Stimulated activated memory B cell treated with anti-CD40 and anti-IgM and Interleukin-4, amounts not matched to agents 10 μg/mL and 1 μg/mL and 100 μg/mL, for 72 hours (primary cell): ENCODE results near the gene SGCD.

Source experiments
- ATAC-seq: fragments of 150-1000 bp; cut with Tn5 transposase; 2 replicates; pipeline ENCODE4 v1.10.0; 2021
- H3K27ac Mint-ChIP-seq: one replicate; pipeline ENCODE4 v1.8.0; 2022; ENCODE audit warnings: mild to moderate bottlenecking, mixed read lengths
- H3K27me3 Mint-ChIP-seq: one replicate; pipeline ENCODE4 v1.8.0; 2022; ENCODE audit warnings: mixed read lengths
- H3K36me3 Mint-ChIP-seq: one replicate; pipeline ENCODE4 v1.8.0; 2022; ENCODE audit warnings: mixed read lengths
- H3K4me1 Mint-ChIP-seq: one replicate; pipeline ENCODE4 v1.8.0; 2022; ENCODE audit warnings: mixed read lengths
- H3K4me3 Mint-ChIP-seq: one replicate; pipeline ENCODE4 v1.8.0; 2022; ENCODE audit warnings: mild to moderate bottlenecking, moderate library complexity, mixed read lengths
- H3K9me3 Mint-ChIP-seq: one replicate; pipeline ENCODE4 v1.8.0; 2022; ENCODE audit warnings: mixed read lengths

The SGCD gene

DNA sequence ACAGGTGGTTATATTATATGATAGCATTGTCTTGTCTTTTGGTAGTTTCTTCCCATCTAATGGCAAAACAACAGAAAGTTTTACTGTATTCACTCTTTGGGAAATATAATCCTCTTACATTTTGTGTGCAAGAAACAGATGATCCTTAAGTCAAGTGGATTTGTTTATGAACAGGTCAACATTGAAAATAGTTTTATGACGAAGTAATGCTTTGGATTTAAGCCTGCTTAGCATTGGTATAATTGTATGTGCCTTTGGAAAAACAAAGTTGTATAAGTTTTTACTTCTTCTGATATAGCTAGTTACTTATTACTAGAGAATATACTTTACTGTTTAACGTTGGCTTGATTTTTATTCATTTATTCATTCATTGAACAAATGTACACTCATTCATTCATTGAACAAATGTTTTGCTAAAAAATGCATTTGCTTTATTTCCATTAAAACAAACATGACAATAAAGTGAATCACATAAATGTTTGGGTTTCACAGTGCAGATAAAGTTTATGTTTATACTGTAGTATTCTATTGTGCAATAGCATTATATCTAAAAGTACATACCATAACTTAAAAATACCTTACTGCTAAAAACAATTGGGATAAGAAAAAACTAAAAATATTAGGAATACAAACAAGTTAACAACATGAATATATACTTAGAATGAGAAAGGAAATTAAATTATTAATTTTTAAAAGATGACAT lies 12.3 kb downstream of the SGCD start:
- no peak overlapping the region for H3K27ac Mint-ChIP-seq
- peaks cover 4% of the 10 kb centered on the region for H3K27me3 Mint-ChIP-seq
- ATAC-seq = no peak
- no peaks in the 10 kb centered on the region for H3K36me3 Mint-ChIP-seq
- H3K4me1 Mint-ChIP-seq = no peaks in the 10 kb centered on the region
- no peaks in the 10 kb centered on the region for H3K9me3 Mint-ChIP-seq
- H3K4me3 Mint-ChIP-seq = no peak overlapping the region

DNA sequence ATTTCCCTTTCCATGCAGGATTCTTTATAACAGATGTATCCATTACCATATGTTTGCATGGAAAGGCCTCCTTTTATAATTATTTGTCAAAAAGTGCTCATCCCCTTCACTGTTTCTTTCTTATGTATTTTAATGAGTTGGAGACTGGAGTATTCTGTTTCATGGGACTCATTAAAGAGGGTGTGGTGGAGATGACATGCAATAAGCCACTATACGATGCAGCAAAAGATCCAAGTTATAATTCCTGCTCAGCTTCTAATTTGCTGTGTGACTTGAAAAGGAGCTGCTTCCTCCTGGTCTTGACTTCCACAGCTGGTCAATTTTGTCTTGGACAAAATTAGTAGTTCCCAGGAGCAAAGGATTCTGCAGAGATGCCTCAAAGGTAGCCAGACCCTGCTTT lies 13.9 kb downstream of the SGCD start:
- Mint-ChIP-seq H3K4me1 (no peaks in the 10 kb centered on the region), H3K27ac (no peak overlapping the region), H3K9me3 (no peaks in the 10 kb centered on the region), H3K36me3 (no peaks in the 10 kb centered on the region), H3K27me3 (peaks cover 14% of the 10 kb centered on the region), H3K4me3 (no peak overlapping the region)
- ATAC-seq = no peak

DNA sequence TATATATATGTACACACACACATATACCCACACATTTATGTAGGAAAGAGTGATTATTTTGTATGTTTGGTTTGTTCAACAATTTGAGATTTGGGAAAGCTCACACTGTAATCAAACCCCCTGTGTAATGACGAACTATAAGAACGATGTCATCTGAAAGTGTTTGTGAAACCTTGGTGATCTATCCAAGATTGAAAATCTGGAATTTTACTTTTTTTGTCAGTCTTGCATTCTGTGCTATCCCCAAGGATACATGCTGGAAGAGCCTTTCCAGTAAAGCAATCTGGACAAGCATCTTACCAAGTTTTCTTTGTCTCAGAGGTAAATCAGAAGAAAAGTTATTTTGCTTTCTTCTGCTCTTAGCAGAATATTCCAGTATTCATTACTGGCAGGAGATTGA lies 23.3 kb downstream of the SGCD start:
- Mint-ChIP-seq H3K4me3 (no peak overlapping the region), H3K36me3 (no peaks in the 10 kb centered on the region), H3K9me3 (no peaks in the 10 kb centered on the region), H3K4me1 (peaks cover 7% of the 10 kb centered on the region), H3K27me3 (peaks cover 10% of the 10 kb centered on the region), H3K27ac (no peak overlapping the region)
- ATAC-seq = no peak

DNA sequence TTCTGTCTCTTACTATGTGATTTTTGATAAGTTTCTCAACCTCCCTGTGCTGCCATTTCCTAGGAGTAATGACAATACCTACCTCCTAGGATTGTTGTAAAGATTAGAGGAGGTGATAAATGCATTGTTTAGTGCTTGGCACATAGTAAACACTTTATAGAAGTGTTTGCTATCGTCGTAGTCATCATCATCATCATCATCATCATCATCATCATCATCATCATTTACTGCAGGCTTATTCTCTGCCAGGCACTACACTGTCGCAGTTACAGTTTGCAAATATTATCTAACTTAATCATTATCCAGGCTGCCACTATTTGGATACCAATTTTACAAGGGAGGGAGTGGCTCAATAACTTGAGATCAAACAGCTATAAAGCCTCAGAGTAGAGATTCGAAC lies 24.5 kb downstream of the SGCD start:
- Mint-ChIP-seq H3K4me3 (no peak overlapping the region), H3K4me1 (peaks cover 7% of the 10 kb centered on the region), H3K36me3 (no peaks in the 10 kb centered on the region), H3K9me3 (no peaks in the 10 kb centered on the region), H3K27me3 (peaks cover 10% of the 10 kb centered on the region), H3K27ac (no peak overlapping the region)
- no peak for ATAC-seq

DNA sequence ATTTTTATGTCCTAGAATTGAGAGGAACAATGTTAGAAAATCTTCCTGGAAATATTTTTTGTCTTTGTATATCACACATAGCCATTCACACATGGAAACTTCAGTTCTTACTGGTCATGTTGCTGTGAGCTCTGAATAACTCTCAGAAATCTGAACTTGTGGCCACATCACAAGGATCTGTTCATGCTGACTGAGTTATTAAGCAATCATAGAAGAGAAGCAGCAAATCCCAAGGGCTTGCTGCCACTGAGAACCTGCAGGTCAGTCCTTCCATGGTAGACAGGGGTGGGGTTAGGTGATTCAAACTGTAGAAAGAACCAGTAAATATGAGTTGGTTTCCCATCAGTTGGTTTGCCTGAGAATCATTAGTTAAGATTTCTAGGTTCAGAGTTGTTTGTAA lies 27.6 kb downstream of the SGCD start:
- no peaks in the 10 kb centered on the region for H3K36me3 Mint-ChIP-seq
- no peaks in the 10 kb centered on the region for H3K27me3 Mint-ChIP-seq
- no peaks in the 10 kb centered on the region for H3K4me1 Mint-ChIP-seq
- H3K4me3 Mint-ChIP-seq = no peak overlapping the region
- no peak for ATAC-seq
- no peaks in the 10 kb centered on the region for H3K9me3 Mint-ChIP-seq
- no peak overlapping the region for H3K27ac Mint-ChIP-seq

DNA sequence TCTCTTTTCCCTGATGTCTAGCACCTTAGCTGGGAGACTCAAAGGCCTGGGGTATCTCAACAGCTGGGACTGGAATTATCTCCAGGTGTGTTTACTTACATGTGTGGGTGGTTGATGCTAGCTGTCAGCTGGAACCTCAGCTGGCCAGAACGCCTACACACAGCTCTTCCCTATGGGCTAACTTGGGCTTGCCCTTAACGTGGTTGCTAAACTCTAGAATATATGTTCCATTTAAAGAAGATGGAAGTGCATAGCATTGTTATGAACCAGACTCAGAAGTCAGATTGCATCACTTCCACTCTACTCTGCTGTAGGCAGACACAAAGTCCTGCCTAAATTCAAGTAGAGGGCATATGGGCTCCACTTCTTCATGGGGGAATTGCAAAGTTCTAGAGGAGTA lies 29.3 kb downstream of the SGCD start:
- H3K4me1 Mint-ChIP-seq = no peaks in the 10 kb centered on the region
- H3K27ac Mint-ChIP-seq = no peak overlapping the region
- H3K27me3 Mint-ChIP-seq = no peaks in the 10 kb centered on the region
- H3K36me3 Mint-ChIP-seq = no peaks in the 10 kb centered on the region
- no peaks in the 10 kb centered on the region for H3K9me3 Mint-ChIP-seq
- ATAC-seq = no peak
- H3K4me3 Mint-ChIP-seq = no peak overlapping the region

DNA sequence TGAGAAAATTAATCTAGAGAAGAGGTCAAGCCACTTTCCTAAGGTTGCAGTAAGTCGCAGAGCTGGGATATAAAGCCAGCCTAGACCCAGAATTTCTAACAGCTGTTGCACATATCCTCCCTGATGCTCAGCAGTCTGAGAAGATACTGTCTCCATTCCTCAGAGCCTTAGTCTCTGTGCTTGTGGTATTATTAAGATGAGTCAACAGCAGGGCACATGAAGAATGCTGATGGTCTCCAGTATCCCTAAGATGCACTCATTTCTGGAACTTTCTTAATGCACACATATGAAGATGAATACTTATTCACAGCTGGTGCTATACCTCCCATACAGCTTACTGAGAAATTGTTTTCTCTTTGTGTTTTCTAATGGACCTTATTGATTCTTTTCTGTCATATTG lies 32.5 kb downstream of the SGCD start:
- Mint-ChIP-seq H3K9me3 (no peaks in the 10 kb centered on the region), H3K4me3 (no peak overlapping the region), H3K27me3 (no peaks in the 10 kb centered on the region), H3K36me3 (no peaks in the 10 kb centered on the region), H3K4me1 (no peaks in the 10 kb centered on the region), H3K27ac (no peak overlapping the region)
- no peak for ATAC-seq

DNA sequence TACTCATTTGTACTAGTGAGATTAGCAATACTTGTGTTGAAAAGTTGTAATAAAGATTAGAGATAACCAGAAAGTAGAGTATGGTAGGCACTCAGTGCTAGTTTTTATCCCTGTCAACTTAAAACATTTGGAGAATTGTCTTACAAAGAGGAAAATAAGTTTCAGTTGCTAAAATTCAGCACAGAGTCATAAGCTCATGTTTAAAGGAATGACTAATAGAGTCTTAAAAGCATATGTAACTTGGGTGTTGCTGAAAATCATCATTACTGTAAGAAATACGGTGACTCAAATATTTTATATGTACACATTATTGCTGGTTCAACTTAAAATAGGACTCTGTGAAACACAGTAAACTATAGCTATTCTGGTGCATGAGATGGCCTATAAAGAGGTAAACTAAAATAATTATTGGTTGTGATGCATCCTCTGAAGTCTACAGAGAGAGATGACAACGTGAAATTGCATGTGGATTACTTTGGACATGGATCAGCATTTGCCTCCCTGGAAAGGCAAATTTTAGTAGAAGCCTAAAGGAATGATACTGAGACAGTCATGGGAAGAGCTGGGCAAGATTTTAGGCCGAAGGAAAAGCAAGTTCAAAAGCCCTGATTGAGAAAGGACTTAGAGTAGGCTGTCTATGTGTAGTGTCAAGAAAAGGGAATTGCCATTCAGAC lies 34.6 kb downstream of the SGCD start:
- Mint-ChIP-seq H3K36me3 (no peaks in the 10 kb centered on the region), H3K4me1 (no peaks in the 10 kb centered on the region), H3K9me3 (no peaks in the 10 kb centered on the region), H3K27ac (no peak overlapping the region), H3K27me3 (no peaks in the 10 kb centered on the region), H3K4me3 (no peak overlapping the region)
- no peak for ATAC-seq

DNA sequence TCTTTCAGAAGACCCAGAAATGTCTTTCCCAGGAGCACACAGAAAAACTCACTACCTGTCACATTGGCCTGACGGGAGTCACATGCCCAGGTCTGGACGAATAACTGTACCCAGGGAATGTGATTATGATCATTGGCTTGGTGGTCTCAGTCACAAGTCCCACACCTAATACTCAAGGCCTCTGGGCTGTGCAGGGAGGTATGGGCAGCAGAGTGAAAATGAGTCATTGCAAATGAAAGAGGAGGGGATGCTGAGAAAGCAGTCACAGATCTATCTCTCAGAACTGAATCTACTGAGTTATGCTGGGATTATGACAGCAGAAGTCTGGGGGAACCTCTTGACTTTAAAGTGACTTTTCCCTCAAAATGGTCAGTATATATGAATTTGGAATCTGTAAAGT lies 36.9 kb downstream of the SGCD start:
- Mint-ChIP-seq H3K27me3 (no peaks in the 10 kb centered on the region), H3K9me3 (no peaks in the 10 kb centered on the region), H3K36me3 (no peaks in the 10 kb centered on the region), H3K27ac (no peak overlapping the region), H3K4me3 (no peak overlapping the region), H3K4me1 (no peaks in the 10 kb centered on the region)
- no peak for ATAC-seq

DNA sequence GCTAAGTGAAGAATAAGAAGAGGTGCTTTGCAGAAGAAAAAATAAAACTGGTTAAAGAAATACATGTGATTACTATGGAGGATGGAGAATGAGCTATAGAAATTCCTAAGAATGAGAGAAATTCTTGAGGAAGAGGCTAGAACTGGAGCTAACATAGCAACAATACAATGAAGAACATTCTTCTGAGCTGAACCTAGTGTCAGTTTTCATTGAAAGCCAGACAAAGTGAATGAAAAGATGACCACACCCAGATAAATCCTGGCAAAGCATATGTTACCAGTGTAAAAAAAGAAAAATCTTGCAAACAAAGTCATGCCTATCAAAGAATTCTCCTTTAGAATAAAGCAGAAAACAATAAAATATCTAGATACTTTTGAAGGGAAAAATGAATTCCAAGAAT lies 39.6 kb downstream of the SGCD start:
- Mint-ChIP-seq H3K4me1 (no peaks in the 10 kb centered on the region), H3K9me3 (no peaks in the 10 kb centered on the region), H3K36me3 (no peaks in the 10 kb centered on the region), H3K27me3 (no peaks in the 10 kb centered on the region), H3K27ac (no peak overlapping the region), H3K4me3 (no peak overlapping the region)
- no peak for ATAC-seq

DNA sequence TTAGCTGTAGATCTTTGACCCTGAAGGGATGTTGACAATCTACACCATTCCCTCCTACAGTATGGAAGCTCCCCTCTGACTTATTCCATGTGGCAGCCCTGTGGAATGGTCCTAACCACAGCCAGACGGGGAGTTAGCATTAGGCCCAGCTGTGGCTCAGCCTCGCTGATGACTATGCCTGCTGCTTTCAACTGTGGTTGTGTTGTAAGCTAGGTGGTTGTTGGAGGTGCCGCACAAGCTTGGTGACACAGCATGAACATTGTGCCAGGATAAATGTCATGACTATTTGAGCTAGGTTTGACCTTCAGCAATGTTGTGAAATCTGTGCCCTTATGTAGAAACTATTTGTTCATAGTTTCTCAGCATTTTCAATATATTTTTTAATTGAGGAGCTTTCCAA lies 40.6 kb downstream of the SGCD start:
- no peaks in the 10 kb centered on the region for H3K4me1 Mint-ChIP-seq
- H3K36me3 Mint-ChIP-seq = no peaks in the 10 kb centered on the region
- no peak for ATAC-seq
- H3K27ac Mint-ChIP-seq = no peak overlapping the region
- H3K9me3 Mint-ChIP-seq = no peaks in the 10 kb centered on the region
- H3K27me3 Mint-ChIP-seq = no peaks in the 10 kb centered on the region
- H3K4me3 Mint-ChIP-seq = no peak overlapping the region

DNA sequence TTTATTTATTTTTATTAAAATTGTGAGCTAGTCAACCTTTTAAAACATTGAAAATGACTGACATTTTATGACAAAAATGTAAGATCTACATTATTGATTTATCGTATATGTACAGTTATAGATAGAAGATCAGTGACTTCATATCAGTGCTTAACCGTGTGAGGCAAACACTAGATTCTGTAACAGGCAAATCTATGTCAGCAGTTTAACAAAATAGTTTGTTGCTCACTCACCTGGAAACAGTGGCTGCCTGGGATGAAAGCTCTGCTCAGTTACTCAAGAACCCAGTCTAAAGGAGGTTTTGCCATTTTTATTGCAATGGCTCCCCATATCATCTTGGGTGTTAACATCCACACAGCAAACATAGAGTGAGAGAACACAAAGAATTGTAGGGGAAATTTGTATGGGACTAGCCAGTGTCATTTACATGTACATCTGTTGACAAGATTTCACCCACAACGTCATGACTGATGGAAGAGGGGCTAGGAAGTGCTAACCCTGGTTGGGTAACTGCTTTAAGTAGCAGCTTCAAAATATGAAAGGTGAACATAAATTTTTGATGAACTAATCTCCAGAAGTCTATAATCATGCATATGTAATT lies 49.0 kb downstream of the SGCD start:
- H3K36me3 Mint-ChIP-seq = no peaks in the 10 kb centered on the region
- no peak overlapping the region for H3K4me3 Mint-ChIP-seq
- no peaks in the 10 kb centered on the region for H3K9me3 Mint-ChIP-seq
- H3K27ac Mint-ChIP-seq = no peak overlapping the region
- no peak for ATAC-seq
- peaks cover 9% of the 10 kb centered on the region for H3K27me3 Mint-ChIP-seq
- peaks cover 7% of the 10 kb centered on the region for H3K4me1 Mint-ChIP-seq

DNA sequence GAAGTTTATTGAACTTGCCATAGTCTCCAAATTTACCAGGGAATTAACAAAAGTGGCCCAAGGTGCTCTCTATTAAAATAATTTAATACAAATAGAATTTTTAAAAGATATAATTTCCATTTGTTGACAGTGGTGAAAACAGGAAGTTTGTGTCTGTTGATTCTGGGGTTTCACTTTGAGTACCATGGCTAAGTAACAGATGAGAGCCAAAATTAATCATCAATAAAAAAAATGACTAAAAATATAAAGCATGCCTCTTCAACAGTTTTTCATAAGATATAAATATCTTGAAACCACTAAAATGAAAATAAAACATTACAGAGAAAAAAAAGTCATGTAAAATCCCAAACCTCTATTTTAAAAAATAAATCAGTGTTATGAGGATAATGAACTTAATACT lies 49.8 kb downstream of the SGCD start:
- no peaks in the 10 kb centered on the region for H3K9me3 Mint-ChIP-seq
- peaks cover 9% of the 10 kb centered on the region for H3K27me3 Mint-ChIP-seq
- H3K4me3 Mint-ChIP-seq = no peak overlapping the region
- H3K4me1 Mint-ChIP-seq = peaks cover 7% of the 10 kb centered on the region
- H3K36me3 Mint-ChIP-seq = no peaks in the 10 kb centered on the region
- no peak for ATAC-seq
- no peak overlapping the region for H3K27ac Mint-ChIP-seq

DNA sequence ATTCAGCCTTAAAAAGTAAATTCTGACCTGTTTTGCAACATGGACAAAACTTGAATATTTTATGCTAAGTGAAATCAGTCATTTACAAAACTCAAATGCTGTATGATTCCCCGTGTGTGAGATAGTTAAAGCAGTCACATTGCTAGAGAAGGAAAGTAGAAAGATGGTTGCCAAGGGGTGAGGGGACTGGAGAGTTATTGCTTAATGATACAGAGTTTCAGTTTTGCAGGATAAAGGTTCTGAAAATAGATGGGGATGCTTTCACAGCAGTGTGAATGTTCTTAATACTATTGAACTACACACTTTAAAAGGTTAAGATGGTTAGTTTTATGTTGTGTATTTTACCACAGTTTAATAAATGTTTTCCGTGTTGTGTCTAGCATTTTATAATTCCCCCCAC lies 51.2 kb downstream of the SGCD start:
- Mint-ChIP-seq H3K9me3 (no peaks in the 10 kb centered on the region), H3K36me3 (no peaks in the 10 kb centered on the region), H3K4me3 (no peak overlapping the region), H3K4me1 (peaks cover 7% of the 10 kb centered on the region), H3K27ac (no peak overlapping the region), H3K27me3 (peaks cover 9% of the 10 kb centered on the region)
- ATAC-seq = no peak

DNA sequence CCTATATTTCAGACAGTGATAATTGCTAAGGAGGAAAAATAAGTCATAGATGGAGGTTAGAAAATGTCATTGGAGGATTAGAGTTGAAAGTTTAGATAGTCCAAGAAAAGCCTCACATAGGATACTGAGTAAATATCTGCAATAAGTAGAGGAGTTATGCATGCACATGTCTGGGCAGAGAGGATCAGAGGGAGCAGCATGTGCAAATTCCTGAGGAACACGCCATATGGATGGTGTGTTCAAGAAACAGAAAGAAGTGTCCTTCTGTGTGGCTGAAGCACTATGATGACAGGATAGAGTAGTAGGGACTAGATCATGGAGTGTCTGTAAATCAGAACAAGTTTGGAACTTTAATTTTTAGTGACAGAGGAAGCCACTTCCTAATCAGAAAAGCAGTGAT lies 52.2 kb downstream of the SGCD start:
- Mint-ChIP-seq H3K27ac (no peak overlapping the region), H3K4me3 (no peak overlapping the region), H3K36me3 (no peaks in the 10 kb centered on the region), H3K27me3 (peaks cover 9% of the 10 kb centered on the region), H3K4me1 (peaks cover 7% of the 10 kb centered on the region), H3K9me3 (no peaks in the 10 kb centered on the region)
- no peak for ATAC-seq

DNA sequence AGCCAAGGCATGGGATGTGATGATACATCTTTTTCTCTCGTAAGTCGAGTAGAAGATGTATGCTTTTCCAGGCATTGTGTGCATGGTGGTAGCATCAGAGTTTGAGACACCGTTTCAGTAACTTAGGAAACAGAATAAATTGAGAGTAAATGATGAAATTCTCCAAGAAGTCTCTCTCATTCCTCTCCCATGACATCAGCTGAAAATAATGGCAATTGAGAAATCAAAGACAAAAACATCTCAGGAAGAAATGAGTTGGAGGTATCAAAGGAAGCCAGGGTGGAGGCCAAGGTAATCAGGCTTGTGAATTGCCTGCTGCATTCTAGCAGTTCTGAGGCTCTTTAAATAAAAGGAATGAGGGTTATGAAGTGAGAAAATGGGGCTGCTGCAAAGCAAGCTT lies 53.9 kb downstream of the SGCD start:
- Mint-ChIP-seq H3K4me1 (no peaks in the 10 kb centered on the region), H3K4me3 (no peak overlapping the region), H3K27ac (no peak overlapping the region), H3K27me3 (no peaks in the 10 kb centered on the region), H3K36me3 (no peaks in the 10 kb centered on the region), H3K9me3 (no peaks in the 10 kb centered on the region)
- ATAC-seq = no peak
